Heart left ventricle (tissue), 13 donors: ENCODE results near the gene KRT20.
A peak's percentile ranks its signal among the peaks of the same experiment; 100 is the strongest.

ENCODE experiments used
- CTCF ChIP-seq, 12 donors: fragments of 200-600 bp; sonication (generic) in 4 of 12; IDR thresholded peaks; one replicate each; pipeline versions ENCODE4 v1.5.0 to v1.8.0; 2018 to 2022; ENCODE audit warnings: antibody characterized with exemption in 12 of 12, mild to moderate bottlenecking in 5 of 12
- POLR2A ChIP-seq, 2 donors: fragments of 450-650 bp; IDR thresholded peaks; one replicate each; pipeline ENCODE4 v1.6.1; 2017; ENCODE audit warnings: antibody characterized with exemption in 2 of 2, mild to moderate bottlenecking in 2 of 2, moderate library complexity in 2 of 2
- donor health status: ischemic (EF 13 %, LVEDD 7.1; RV severe dilation, severe dysfunction).
- donor health status: DM: no; HTN: yes; CAD: no.
- donor health status: DM: no; HTN: no; CAD: no.
- donor health status: ischemic (EF 25% LVEDD 6.9; RV normal size, moderate dysfunction).
- donor health status: ischemic (EF 25% LVEDD 5.7; RV mildly dilated, moderate dysfunction).
- donor health status: ischemic (EF 35%, LVEDD 5.7; RV mildly dilated, moderate dysfunction).
- donor health status: nonischemic (EF 11% LVEDD 7.7; RV severe dilation, severe dysfunction).
- donor health status: DM: yes; HTN: yes; CAD: no.
- donor health status: PGD.
- donor health status: ischemic (EF 29% LVEDD 5.4; RV normal size, mild dysfunction).
- donor health status: nonischemic (EF 23%, LVEDD 6.1; RV moderate dilation, normal function).

GRCh38 chr17:40909351-40909750 lies 24.3 kb upstream of the KRT20 start:
- TF ChIP-seq POLR2A (IDR thresholded peaks at IDR 0.05) (no peak), CTCF (IDR thresholded peaks at IDR 0.05) (peak; percentile 50 to 80 (median 70))
